NT2/D1 (cell line): Measurements from ENCODE around the gene LRIG2.

Source experiments
- SUZ12 ChIP-seq: IDR thresholded peaks from 2 replicates; pipeline ENCODE4 v1.6.1; 2011; ENCODE audit not compliant: insufficient read length, insufficient read depth; ENCODE audit errors: extremely low read depth
- YY1 ChIP-seq: IDR thresholded peaks from 2 replicates; pipeline ENCODE4 v1.6.1; 2011; ENCODE audit not compliant: insufficient read length, insufficient read depth

DNA sequence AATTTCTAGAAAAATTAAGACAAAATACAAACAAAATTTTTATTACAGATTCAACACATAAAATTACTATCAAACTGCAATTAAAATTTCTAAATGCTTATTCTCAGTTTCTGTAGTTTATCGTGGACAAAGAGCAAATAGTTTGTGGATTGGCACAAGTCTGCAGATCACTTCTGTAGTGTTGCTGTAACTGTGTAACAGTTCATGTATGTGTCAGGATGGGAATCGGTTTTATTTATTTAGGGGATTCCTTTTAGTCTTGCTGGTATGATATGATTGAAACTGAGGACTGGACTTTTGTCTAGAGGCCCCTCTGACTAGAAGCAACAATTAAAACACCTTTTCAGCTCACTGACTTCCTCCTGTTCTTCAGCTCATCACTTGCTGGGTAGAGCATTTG lies 60.8 kb downstream of the LRIG2 start:
- TF ChIP-seq YY1 (no peak), SUZ12 (no peak)
